HepG2 (cell line): ENCODE measurements around the gene CNTN2.

Source experiments
- SMAD3 ChIP-seq: sonication (generic); formaldehyde crosslinking; IDR thresholded peaks from 2 replicates; pipeline ENCODE4 v1.4.0; 2020; ENCODE audit warnings: missing genetic modification reagents
- USF2 ChIP-seq, 2 experiments: sonication (generic) in 1 of 2; formaldehyde crosslinking in 1 of 2; IDR thresholded peaks; 2 replicates each; pipeline versions ENCODE4 v1.5.1 to v1.6.1; 2011 to 2020; ENCODE audit warnings: borderline replicate concordance in 1 of 2, low read depth in 1 of 2, low read length in 1 of 2, mild to moderate bottlenecking in 1 of 2, missing genetic modification reagents in 1 of 2, moderate library complexity in 1 of 2

GRCh38 chr1:205091043-205091740 lies 48.2 kb downstream of the CNTN2 start:
- no peak for TF ChIP-seq SMAD3 (CRISPR knock-in tag)
- TF ChIP-seq USF2 (IDR thresholded peaks at IDR 0.05; ENCODE audit: low read depth, low read length) = no peak
- TF ChIP-seq USF2 (CRISPR knock-in tag; IDR thresholded peaks at IDR 0.05; ENCODE audit: borderline replicate concordance) = no peak
